HG03045 (cell line): ENCODE measurements around the gene TMEM51.
"Not testable (repeated sequence)": the region's sequence is repeated elsewhere in the genome, so short reads cannot be mapped to it uniquely, and the experiment has no call there.

Source experiments
- ATAC-seq: cut with Tn5 transposase; IDR thresholded peaks from one replicate; pipeline ENCODE4 v1.9.1; 2021; ENCODE audit warnings: mild to moderate bottlenecking, moderate library complexity; ENCODE audit not compliant: unreplicated experiment

Gene TMEM51

DNA sequence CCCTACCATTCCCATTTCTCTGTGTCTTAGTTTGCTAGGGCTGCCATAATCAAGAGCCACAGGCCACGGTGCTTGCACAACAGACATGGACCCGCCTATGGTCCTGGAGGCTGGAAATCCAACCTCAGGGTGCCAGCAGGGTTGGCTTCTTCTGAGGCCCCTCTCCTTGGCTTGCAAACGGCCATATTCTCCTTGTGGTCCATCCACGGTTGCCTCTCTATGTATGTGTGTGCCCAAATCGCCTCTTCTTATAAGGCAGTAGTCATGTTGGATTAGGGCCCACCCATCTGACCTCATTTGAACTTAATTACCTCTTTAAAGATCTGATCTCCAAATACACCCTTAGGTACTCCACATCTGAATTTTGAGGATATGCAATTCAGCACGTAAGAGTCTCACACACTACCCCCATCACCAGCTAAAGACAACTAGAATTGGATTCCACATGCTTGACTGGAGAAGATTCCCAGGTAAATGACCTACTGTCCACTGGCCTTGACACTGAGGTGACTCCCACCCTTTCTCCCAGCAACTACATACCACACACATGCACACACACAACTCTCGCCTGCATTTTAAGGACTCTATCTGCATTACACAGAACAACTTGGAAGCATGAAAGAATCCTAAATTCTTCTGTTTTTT is 28.3 kb upstream of the TMEM51 start:
- ATAC-seq: no peak

DNA sequence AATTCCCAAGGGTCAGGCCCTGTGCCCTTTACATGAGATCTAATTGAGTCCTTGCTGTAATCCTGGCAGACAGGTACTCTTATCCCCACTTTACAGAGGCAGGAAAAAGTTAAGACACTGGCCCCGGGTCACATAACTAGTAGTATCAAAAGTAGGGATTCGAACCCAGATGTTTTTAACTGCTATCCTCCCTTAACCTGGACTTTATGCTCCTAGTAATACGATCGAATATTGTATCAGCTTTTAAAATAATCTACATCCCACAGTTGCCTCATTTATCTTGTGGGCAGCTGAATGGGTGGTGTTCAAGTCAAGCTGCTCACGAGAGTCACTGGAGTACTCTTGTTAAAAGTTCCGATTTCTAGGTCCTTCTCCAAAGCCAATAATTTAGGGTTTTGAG is 25.5 kb upstream of the TMEM51 start:
- no peak for ATAC-seq

DNA sequence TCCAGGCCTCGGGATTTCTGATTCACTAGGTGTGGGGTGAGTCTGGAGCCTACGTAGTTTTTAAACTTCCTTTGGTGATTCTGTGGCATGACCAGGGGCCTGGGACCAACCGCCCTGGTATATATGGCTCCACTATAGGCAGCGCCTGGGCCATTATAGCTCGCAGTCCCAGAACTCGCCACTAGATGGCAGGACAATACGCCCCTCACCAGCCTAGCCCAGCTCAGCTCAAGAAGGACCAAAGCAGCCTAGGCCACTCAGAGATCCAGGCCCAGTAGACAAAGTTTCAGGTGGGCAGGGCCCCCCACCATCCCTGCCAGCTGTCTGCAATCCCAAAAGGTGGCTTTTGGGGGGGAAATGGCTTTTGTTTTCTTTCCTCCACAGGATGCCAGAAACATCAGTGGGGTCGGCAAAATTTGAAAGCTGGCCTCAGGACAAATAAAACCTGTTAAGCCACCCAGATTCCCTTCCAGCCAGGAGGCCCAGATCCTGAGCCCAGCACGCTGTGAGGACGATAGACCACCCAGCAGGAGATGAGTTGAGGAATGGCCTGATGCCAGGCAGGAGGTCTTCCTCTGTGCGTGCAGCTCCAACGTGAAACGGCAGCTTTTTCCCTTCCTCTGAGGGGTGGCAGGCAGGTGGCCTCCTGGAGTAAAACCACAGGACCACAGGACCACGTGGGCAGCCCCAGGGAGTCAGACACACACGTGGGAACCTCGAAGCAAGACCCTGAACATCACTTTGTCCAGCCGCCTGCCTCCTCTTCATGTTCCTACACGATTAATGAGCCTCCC is 24.8 kb upstream of the TMEM51 start:
- peak; percentile 56 for ATAC-seq

DNA sequence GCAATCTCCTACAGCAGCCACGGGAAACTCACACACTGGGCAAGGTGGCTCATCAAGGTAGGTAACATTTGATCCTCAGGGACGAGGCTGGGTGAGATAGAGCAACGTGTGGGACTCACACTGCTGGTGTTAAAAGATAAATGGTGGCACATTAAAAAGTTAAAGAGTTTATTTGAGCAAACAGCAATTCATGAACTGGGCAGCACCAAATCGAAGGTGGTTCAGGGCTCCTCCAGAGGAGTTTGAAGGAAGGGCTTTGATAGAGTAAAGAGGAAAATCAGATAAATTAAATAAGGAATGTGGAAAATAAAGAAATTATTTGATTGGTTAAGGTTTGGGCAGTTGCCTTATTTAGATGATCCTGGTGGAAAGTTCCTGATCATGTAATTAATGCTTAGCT is 23.6 kb upstream of the TMEM51 start:
- no peak for ATAC-seq

DNA sequence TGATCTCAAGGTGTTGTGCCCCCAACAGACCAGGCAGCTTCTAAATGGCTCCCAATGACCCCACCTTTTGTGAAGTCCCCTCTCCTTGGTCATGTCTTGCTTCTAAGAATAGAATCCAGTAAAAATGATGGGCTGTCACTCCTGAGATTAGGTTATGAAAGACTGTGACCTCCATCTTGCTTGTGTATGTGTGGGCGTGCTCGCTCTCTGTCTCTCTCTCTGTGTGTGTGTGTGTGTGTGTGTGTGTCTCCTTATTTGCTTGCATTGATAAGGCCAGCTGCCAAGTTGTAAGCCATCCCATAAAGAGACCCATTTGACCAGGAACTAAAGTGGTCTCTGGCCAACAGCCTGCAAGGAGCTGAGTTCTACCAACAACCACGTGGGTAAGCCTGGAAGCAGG is 22.9 kb upstream of the TMEM51 start:
- no peak for ATAC-seq

DNA sequence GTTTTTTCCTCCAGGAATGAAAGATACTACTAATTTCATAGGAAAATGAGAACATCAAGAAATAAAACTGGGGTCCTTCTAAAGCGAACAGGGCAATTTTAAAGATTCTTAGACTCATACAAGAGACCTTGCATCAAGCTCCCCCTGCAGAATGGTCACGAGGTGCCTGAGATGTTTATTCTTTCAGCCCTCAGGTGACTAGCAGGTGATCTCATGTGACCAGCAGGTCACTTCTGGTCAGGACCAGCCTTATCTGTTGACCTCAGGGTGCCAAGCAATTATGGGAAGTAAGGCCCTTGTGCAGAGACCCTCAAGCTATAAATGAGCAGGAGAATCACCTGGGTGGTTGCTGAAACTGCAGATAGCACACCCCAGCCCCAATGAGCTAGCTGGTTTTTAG is 20.6 kb upstream of the TMEM51 start:
- no peak for ATAC-seq

DNA sequence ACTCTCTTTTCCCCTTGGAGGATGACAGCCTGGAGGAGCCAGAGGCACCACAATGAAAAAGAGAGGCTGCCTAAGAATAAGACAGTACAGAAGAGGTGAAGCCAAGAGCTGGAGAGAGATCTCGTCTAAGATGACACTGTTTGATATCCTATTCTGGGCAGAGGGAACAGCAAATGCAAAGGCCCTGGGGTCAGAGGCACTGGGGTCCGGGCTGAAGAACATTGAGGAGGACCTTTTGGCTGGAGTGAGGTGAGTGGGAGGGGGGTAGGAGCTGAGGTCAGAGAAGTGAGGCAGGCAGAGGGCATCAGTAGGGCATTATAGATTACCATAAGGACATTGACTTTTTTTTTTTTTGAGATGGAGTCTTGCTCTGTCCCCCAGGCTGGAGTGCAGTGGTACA is 19.3 kb upstream of the TMEM51 start:
- ATAC-seq: no peak

DNA sequence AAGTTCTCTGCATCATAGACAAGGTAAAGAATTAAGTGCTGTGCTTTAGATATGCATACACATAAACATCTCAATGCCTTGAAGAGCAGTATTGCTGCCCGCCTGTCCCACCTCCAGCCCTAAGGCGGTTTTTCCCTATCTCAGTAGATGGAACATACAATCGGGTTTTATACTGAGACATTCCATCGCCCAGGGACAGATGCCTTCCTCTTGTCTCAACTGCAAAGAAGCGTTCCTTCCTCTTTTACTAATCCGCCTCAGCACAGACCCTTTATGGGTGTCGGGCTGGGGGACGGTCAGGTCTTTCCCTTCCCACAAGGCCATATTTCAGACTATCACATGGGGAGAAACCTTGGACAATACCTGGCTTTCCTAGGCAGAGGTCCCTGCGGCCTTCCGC is 17.9 kb upstream of the TMEM51 start:
- ATAC-seq: not testable (repeated sequence)

DNA sequence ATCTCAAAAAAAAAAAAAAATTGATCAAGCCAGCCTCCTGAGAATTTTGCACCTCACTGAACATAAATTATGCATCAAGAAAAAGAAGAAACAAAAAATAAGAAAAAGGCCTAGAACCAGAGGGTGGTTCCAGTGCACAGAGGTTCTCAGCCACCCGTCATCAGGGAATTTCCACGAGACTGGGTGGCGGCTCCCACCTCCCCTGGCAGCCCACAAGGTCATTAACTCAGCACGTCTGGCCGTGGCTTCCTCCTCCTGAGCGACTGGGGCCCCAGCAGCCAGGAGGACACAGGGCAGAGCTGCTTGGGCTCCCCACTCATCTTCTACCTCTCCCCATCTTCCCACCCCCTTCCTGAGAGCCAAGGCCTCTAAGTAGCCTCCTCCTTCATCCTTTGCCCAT is 15.7 kb upstream of the TMEM51 start:
- ATAC-seq: no peak

DNA sequence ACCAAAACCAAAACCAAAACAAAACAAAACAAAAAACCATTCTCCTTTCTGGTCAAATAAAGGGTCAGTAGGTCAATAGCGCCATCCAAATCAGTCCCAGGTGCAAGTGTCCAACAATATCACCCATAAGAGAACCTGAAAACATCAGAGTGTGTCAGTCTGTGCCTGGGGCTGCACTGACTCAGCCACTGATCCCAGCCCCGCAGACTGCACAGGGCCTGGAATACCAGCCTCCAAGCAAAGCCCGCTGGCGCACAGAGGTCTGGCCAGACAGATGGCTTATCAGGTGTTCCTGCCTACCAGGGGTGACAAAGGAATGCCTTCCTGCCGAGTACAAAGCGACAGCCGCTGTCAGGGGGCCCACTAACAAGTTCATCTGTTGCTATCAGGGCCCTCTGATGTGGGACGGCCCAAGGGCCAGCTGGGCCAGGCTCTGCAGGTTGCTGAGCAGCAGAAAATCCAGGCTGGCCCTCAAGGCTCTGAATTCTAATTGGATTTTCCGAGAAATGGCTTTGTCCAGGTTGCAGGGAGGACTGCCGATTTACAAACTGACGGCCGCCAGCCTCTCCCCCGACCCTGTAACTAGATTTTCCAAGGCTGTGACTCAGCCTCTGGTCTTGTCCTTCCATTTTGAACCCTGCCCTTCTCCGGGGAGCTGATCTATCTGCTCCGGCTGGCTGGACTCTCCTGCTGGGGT is 13.7 kb upstream of the TMEM51 start:
- no peak for ATAC-seq

DNA sequence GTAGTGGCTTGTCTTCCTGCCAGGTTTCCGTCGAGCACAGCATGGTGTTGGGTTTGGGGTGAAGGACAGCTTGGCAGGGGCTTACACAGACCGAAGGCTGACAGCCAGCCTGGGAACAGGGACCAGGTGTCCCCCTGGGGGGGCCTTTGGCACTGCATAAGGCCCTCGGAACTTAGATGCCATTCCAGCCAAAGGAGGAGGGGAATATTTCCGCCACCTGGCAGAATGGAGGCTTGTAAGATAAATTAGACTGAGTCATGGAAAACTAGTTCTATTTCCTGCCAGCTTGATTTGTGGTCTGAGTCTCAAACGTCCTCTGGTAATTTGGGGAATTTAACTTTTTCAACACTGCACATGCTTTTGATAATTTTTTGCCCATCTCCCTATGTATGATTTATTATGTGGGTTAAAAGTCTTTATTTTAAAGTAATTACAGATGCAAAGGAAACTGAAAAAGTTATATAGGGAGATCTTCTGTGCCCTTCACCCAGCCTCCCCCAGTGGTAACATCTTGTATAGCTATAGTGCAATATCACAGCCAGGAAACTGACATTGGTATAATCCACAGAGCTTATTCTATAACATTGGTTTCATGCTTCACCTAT is 11.5 kb upstream of the TMEM51 start:
- no peak for ATAC-seq

DNA sequence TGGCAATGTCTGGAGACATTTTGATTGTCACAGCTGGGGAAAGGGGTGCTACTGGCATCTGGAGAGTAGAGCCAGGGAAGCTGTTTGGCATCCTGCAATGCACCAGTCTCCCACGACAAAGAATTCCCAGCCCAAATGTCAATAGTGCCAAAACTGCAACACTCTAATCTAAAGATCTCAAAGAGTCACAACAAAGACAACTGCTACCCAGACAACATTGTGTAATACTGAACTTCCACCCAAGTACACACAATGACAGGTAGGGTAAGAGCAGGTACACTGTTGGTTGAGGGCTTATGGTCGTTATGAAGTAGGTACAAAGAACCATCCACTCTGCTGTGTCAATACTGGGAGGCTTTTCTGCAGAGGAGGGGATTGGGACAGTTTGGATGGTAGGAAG is 8.2 kb upstream of the TMEM51 start:
- no peak for ATAC-seq

DNA sequence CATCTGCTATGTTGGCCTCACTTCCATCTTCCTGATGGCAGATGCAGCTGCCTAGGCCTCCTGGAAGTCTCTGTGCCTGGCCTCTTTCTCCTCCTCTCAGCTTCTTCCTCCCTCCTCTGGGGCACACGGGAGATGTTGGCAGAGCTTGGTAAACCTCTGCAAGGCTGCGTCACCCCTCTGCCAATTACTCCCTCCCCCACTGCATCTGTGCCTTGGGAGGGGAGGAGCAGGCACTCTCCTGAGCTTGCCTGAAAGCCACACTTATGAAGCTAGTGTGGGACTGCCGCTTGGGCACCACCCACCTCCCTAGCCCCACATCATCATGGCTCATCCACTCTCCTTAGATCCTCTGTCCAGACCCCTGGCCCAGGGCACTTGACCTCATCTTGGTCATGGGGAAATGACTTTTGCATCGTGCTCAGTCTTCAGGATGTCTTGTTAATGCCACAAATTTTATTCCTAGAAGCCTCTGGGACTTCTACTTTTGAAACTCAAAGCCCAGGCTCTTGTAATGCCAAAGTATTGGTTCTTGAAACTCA is 7.3 kb upstream of the TMEM51 start:
- no peak for ATAC-seq

DNA sequence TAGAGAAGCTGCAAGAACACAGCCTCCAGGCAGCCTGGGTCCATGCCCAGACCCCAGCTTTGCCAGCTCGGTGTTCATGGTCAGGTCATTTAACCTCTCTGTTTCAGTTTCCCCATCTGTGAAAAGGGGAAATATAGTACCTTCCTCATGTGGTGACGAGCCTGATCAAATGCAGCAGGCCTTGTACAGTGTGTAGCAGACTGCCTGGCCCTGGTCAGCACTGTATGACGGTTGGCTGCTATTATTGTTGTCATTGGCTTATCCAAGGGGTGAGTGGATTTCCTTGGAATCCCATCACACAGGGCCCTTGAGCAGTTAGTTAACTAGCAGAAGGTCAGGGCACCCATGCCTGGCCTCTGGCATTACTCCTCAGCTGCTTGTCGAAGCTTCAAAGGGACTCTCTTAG is 6.6 kb upstream of the TMEM51 start:
- no peak for ATAC-seq

DNA sequence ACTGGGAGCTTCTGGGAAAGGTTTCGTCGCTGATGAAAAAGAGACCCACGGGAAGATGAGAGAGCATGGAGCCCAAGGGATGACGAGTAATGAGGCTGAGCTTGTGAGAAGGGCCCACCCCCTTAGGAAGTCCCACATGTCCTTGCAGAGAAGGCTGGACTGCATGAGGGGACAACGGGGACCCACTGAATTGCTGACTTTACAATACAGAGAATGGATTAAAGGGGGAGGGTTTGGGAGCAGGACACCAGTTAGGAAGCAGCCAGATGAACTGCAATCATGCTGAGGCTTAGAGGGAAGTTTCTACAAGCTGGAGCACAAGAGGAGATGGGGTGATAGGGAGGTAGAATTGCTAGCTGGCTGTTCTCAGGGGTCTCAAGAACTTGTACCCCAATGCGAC is 5.5 kb upstream of the TMEM51 start:
- ATAC-seq: no peak

DNA sequence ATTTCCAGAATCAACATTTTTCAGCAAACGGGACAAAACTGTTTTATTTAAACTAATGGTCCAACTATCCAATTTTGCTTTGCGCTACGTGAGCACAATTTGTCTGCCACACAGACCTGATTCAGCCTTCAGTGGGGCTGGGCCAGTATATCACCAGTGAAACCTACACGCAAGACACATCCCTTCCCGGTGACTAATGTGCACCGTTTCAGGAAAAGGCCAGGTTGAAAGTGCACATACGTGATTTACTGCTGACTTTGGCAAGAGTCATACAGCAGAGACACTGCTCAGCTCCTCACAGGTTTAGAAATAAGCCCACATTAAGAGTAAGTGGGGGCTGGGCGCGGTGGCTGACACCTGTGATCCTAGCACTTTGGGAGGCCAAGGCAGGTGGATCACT is 5.1 kb upstream of the TMEM51 start:
- ATAC-seq: no peak

DNA sequence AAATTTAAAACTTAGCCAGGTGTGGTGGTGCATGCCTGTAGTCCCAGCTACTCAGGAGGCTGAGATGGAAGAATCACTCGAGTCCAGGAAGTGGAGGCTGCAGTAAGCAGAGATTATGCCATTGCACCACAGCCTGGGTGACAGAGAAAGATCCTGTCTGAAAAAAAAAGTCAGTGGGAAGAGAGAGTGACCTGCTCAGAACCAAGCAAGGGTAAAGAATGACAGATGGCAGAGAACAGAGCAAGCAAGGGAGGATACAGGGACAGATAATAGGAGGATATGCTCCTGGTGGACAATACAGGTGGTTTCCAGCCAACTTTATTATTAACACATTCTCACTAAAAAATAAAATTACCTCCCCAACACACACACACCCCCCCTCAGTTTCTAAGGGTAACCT is 4.6 kb upstream of the TMEM51 start:
- ATAC-seq: no peak

DNA sequence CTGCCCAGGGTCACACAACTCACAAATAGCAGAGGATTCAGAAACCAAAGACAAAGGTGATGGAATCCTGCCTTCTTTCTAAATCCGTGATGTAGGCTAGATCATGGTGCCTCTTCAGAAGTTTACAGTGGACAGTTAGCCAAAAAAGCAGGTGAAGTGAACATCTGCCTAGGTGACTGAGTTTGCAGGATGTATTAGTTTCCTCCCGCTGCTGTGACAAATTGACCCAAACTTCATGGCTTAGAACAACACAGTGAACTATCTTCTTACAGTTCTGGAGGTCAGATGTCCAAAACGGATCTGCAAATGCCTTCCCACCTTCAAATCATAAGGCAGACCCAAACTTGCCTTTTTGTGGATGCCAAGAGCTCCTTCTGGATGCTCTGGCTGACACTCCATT is 3.2 kb upstream of the TMEM51 start:
- ATAC-seq: no peak

DNA sequence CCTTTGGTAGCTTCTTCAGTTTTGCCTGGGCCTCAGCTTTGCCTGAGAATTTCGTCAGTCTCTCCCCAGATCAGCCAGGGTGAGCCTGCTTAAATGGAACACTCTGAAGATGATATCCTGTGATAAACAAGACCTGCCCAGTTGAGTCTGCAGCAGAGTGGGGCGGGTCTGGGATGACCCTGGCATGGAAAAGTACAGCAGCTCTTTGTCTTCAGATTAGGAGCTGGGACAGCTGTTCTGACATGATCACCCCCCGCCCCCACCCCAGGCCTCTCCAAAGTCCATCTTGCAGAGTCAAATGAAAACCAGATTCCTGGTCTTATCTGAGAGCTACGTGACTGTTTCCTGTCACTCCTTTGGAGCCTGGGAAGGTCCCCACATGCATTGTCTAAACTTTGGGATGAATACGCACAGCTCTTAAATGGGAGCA is 2.2 kb upstream of the TMEM51 start:
- no peak for ATAC-seq

DNA sequence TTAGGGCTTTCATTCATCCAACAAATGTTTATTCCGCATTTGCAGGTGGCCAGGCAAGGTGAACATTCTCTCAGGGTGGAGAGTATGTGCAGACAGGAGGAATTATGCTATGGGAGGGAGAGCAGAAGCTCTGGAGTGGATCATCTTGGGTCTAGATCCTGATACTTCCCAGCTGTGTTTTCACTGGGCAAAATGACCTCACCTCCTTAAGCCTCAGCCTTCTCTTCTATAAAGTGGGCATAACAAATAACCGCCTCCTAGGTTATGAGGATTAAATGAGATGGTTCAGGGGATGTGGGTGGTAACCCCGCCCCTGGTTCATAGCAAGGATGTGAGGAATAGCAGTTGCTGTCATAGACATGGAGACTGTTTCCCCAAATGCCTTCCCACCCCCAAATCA is 1.7 kb upstream of the TMEM51 start:
- ATAC-seq: no peak
